GM19025 (cell line): ENCODE results near the gene CLEC3B.
A peak's percentile ranks its signal among the peaks of the same experiment; 100 is the strongest.
"Not testable (repeated sequence)": the region's sequence is repeated elsewhere in the genome, so short reads cannot be mapped to it uniquely, and the experiment has no call there.

Source experiments
- ATAC-seq: cut with Tn5 transposase; IDR thresholded peaks from one replicate; pipeline ENCODE4 v1.9.1; 2021; ENCODE audit warnings: mild to moderate bottlenecking, low read depth, moderate library complexity; ENCODE audit not compliant: unreplicated experiment

Gene CLEC3B

GRCh38 chr3:45033791-45034190, 7.7 kb downstream of the CLEC3B start:
- no peak for ATAC-seq

- no peak for ATAC-seq
Measured at GRCh38 chr3:45034612-45035252, 8.6 kb downstream of the CLEC3B start.

- no peak for ATAC-seq
Measured at GRCh38 chr3:45035441-45036301, 9.6 kb downstream of the CLEC3B start.

- peak; percentile 58 for ATAC-seq
Measured at GRCh38 chr3:45037720-45038455, 11.8 kb downstream of the CLEC3B start.

- ATAC-seq = no peak
Measured at GRCh38 chr3:45041666-45042065, 15.6 kb downstream of the CLEC3B start.

GRCh38 chr3:45042162-45042561, 16.1 kb downstream of the CLEC3B start:
- no peak for ATAC-seq

- no peak for ATAC-seq
Measured at GRCh38 chr3:45043728-45044299, 17.7 kb downstream of the CLEC3B start.

- ATAC-seq = no peak
Measured at GRCh38 chr3:45048244-45048643, 22.1 kb downstream of the CLEC3B start.

- ATAC-seq = no peak
Measured at GRCh38 chr3:45049807-45050206, 23.7 kb downstream of the CLEC3B start.

- ATAC-seq = no peak
Measured at GRCh38 chr3:45051685-45052084, 25.6 kb downstream of the CLEC3B start.

GRCh38 chr3:45053805-45054195, 27.7 kb downstream of the CLEC3B start:
- not testable (repeated sequence) for ATAC-seq

- no peak for ATAC-seq
Measured at GRCh38 chr3:45054196-45054857, 28.2 kb downstream of the CLEC3B start.

- ATAC-seq = no peak
Measured at GRCh38 chr3:45055032-45055410, 28.9 kb downstream of the CLEC3B start.

- ATAC-seq = no peak
Measured at GRCh38 chr3:45055411-45056143, 29.5 kb downstream of the CLEC3B start.

GRCh38 chr3:45056608-45057301, 30.7 kb downstream of the CLEC3B start:
- ATAC-seq = no peak

- no peak for ATAC-seq
Measured at GRCh38 chr3:45057557-45057956, 31.5 kb downstream of the CLEC3B start.

- ATAC-seq = no peak
Measured at GRCh38 chr3:45059132-45059531, 33.0 kb downstream of the CLEC3B start.

GRCh38 chr3:45060165-45060892, 34.2 kb downstream of the CLEC3B start:
- no peak for ATAC-seq

- ATAC-seq = no peak
Measured at GRCh38 chr3:45062697-45063070, 36.6 kb downstream of the CLEC3B start.
